ENCODE measurements around the gene TMEM130.

TMEM130 gene

GRCh38 chr7:98805956-98806838, 63.6 kb downstream of the TMEM130 start:
- DNase-seq, result no peak

- DNase-seq, result no peak
Measured at GRCh38 chr7:98802781-98803110, 67.1 kb downstream of the TMEM130 start.

- peak; percentile 86 for DNase-seq
Measured at GRCh38 chr7:98802088-98802780, 67.6 kb downstream of the TMEM130 start.

- no peak for DNase-seq
Measured at GRCh38 chr7:98800996-98801395, 68.8 kb downstream of the TMEM130 start.

GRCh38 chr7:98797150-98797549, 72.7 kb downstream of the TMEM130 start:
- no peak for DNase-seq

All from NCI-H2227 treated with DMSO at 0.1 percent for 48 hours (cell line).